GM20000 (cell line): ENCODE data around the gene USP16.
"Not testable (repeated sequence)": the region's sequence is repeated elsewhere in the genome, so short reads cannot be mapped to it uniquely, and the experiment has no call there.

Experiments used
- DNase-seq: peaks from one replicate; pipeline ENCODE4 v3.0.0; 2012; ENCODE audit warnings: low spot score
- CTCF ChIP-seq: IDR thresholded peaks from 2 replicates; pipeline ENCODE4 v1.5.1; 2012; ENCODE audit warnings: mild to moderate bottlenecking, control low read depth; ENCODE audit errors: extremely low read depth, missing control alignments

Gene USP16

GRCh38 chr21:29075706-29076466 is 51.4 kb downstream of the USP16 start:
- no peak for DNase-seq

DNA sequence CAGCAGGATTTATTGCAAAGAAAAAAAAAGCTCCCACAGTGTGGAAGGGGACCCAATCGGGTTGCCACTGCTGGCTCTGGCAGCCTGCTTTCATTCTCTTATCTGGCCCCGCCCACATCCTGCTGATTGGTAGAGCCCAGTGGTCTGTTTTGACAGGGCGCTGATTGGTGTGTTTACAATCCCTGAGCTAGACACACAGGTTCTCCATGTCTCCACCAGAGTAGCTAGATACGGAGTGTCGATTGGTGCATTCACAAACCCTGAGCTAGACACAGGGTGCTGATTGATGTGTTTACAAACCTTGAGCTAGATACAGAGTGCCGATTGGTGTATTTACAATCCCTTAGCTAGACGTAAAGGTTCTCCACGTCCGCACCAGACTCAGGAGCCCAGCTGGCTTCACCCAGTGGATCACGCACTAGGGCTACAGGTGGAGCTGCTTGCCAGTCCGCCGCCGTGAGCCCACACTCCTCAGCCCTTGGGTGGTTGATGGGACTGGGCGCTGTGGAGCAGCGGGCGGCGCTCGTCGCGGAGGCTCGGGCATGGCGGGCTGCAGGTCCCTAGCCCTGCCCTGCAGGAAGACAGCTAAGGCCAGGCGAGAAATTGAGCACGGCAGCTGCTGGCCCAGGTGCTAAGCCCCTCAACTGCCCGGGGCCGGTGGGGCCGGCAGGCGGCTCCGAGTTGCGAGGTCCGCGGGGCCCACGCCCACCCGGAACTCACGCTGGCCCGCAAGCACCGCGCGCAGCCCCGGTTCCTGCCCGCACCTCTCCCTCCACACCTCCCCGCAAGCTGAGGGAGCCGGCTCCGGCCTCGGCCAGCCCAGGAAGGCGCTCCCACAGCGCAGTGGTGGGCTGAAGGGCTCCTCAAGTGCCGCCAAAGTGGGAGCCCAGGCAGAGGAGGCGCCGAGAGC is 52.5 kb downstream of the USP16 start:
- not testable (repeated sequence) for DNase-seq

More at GRCh38 chr21:29075706-29076466, 51.4 kb downstream of the USP16 start:
- no peak for TF ChIP-seq CTCF

DNA sequence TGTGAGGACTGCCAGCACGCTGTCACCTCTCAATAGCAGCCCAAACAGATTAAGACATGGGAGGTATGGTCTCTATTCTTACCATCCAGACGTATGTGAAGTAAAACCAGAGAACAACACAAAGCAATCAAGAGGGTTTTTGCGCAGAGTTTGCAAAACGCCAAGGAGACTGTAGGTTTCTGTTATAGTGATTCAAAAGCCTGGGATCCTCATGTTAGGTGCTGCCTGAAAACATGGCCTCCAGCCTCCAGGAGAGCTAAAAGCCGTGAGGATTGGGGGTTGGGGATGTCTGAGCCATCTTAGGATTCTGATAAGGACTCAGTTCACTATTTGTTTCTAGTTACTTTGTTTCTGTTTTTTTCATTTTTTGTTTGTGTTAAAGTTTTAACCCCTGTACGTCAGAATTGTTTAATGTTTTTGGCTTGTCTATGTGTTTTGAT is 53.2 kb downstream of the USP16 start:
- DNase-seq, result peak; percentile 47
- no peak for TF ChIP-seq CTCF

DNA sequence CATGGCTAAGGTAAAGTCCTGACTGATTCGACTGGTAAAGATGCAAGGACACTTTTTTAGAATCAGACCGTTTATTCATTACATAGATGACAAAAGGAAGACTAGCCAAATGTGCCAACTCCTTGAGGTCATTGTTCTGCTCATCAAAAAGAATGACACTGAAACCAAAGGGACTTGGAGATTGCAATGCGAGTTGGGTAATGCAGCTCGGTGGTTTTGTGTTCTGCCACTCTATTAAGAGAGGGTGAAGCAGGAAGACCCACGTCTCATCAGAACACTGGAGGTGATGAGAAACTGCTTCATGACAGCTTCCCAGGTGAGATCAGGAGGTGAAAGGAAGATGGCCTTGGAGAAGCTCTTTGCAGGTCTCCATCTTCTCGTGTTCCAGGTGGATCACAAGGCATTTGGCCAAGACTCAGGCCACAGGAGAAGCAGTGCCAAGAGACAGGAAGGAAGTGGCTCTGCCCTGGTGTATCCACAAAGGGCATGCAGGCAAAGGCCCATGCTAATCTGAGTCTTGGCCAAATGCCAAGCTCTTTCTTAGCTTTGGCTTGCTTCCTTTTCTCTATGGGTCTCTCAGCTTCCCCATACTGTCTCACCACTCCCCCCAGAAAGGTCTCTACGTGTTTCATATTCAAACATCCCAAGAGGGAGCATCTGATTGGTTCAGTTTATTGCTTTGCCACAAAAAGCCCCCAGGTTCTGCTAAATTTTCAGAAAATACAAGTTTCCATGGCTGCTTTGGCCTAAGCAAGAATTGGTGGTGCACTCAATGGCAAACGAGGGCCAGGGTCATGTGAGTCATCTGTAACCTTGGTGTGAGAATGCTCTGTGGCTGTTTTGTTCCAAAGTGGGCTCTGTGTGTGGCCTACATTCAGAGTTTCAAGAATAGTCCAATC is 54.6 kb downstream of the USP16 start:
- TF ChIP-seq CTCF, result no peak
- no peak for DNase-seq

DNA sequence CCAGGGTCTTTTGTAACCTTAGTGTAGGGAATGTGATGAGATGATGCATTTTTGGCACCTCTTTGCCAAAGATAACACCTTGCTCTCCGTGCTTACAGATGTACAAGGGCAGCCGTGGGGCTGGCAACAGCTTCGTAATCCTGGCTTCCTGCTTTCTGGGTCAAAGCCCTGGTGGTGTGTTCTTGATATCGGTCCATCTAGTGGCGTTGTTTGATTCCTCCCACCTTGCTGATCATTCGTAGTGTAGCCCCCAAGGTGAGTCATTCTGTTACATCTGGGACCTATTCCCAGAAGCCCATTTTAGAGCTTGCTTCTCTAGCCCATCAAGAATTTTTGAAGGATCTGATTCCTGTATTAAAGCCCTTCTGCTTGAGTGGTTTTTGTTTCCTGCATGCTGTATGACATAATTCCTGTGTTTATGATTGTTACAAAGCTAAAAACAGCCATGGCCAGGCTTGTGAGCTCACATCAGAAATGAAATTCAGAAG is 56.0 kb downstream of the USP16 start:
- DNase-seq, result no peak

DNA sequence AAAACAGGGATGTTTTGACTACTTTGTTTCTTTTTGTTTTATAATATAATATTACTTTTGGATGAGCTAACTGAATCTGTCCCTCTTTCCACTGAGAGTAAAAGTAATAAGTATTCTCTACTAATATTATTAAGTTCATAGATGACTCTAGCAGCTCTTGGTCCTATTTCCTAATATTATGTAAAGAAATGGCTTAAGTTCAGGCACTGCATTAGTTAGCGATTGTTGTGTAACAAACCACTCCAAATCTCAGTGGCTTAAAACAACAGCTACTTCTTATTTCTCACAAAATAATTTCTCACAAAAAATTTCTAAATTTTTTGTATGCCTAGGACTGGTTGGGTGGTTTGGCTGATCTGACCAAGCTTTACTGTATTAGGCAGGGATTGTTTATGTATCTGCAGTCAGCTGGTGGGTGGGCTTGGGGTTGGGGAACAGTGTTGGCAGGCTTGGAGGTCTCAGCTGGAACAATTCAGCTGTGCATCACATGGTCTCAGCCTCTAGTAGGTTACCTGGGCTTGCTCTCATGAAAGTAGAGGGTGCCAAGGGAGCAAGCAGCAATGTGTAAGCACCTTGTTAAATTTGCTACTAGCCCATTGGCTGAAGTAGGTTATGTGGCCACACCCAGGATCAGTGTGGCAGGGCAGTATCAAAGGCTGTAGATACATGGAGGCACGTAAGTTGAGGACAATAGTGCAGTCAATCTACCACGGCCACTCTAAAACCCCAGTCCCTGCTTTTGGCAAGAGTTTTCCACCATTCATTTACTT is 57.8 kb downstream of the USP16 start:
- no peak for DNase-seq

More for the DNA sequence above, 56.0 kb downstream of the USP16 start:
- TF ChIP-seq CTCF, result no peak

More for the DNA sequence above, 57.8 kb downstream of the USP16 start:
- TF ChIP-seq CTCF, result no peak
